ENCODE data around the gene MICAL3.

DNA sequence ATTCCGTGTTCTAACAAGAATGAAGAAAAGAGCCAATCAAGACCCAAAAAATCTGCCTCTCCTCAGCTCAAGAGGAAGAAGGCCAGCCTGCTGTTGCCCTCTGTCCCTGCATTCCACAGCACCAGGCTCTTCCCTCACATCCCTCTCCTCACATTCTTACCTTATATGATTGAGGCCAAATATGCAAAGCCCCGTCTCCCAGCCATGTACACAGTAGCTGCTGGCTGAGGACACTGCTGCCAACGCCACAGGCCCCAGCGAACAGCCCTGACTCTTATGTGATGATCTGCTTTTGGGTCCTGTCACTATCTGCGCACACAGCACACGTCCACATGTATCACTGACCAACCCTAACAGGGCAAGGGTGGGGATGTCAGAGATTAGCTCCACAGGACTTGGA, 60.2 kb downstream of the MICAL3 start:
- TF ChIP-seq, protein P1, sequence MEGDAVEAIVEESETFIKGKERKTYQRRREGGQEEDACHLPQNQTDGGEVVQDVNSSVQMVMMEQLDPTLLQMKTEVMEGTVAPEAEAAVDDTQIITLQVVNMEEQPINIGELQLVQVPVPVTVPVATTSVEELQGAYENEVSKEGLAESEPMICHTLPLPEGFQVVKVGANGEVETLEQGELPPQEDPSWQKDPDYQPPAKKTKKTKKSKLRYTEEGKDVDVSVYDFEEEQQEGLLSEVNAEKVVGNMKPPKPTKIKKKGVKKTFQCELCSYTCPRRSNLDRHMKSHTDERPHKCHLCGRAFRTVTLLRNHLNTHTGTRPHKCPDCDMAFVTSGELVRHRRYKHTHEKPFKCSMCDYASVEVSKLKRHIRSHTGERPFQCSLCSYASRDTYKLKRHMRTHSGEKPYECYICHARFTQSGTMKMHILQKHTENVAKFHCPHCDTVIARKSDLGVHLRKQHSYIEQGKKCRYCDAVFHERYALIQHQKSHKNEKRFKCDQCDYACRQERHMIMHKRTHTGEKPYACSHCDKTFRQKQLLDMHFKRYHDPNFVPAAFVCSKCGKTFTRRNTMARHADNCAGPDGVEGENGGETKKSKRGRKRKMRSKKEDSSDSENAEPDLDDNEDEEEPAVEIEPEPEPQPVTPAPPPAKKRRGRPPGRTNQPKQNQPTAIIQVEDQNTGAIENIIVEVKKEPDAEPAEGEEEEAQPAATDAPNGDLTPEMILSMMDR (IDR thresholded peaks at IDR 0.05): no peak
- no peak for TF ChIP-seq POLR2A (IDR thresholded peaks at IDR 0.05)
